ENCODE data around the gene OPRD1.
A peak's percentile ranks its signal among the peaks of the same experiment; 100 is the strongest.

- TF ChIP-seq POLR2A (IDR thresholded peaks at IDR 0.05) (peak in 1 of 2 donors; percentile 70), CTCF (IDR thresholded peaks at IDR 0.05) (no peak)
Observed at GRCh38 chr1:28914228-28915030, 102.5 kb downstream of the OPRD1 start, which contains the start of gene EPB41.
